Small intestine (tissue), 4 donors: ENCODE results near the gene DOCK4. TPM values are rescaled to one million over a fixed set of nuclear protein-coding genes. Genes with fewer than 3 reads are reported as not detected.

Source experiments
- polyA plus RNA-seq, 4 donors: library from polyadenylated mRNA; stranded (reverse) in 3 of 4; unstranded in 1 of 4; fragments of 200-250 nt in 3 of 4; fragments of 120-200 nt in 1 of 4; gene quantifications; one replicate each; pipeline versions ENCODE4 v1.2.1 to v1.2.3, GENCODE V29; 2013
- donor health status: healthy with polysubstance abuse.
- donor health status: Bipolar disorder and iron deficiency.
- donor health status: healthy.

DOCK4 gene
- polyA plus RNA-seq, 4 donors = 1.9 to 4.1 (median 3.8) TPM; not detected in 1

Other genes with a start within 250 kb of the DOCK4 start
- 10 to 100 TPM; 15.8 to 27.2 (median 24.9) TPM for gene ZNF277, start 296 bp upstream of the DOCK4 start, polyA plus RNA-seq
- 10 to 100 TPM; 41.9 to 58.4 (median 46.0) TPM for gene IFRD1, start 244.1 kb upstream of the DOCK4 start, polyA plus RNA-seq